SK-MEL-5 (cell line): ENCODE results near the gene C4orf50. TPM values are rescaled to one million over a fixed set of nuclear protein-coding genes. Genes with fewer than 3 reads are reported as not detected.
A peak's percentile ranks its signal among the peaks of the same experiment; 100 is the strongest.

Source experiments
- DNase-seq: peaks from one replicate; pipeline ENCODE4 v3.0.0-alpha.2; 2016; ENCODE audit warnings: low read depth, low spot score
- in situ Hi-C: cut with HindIII; loops from 2 replicates; pipeline ENCODE4 v1.10.0; 2016; ENCODE audit warnings: low sequenced_read_pairs, high pct_unique_total_duplicates, low pct_unique_long_range_greater_than_20kb
- total RNA-seq: library from RNA; depleted of rRNA; stranded (reverse); fragments of >200 nt; shearing (Covaris generic); gene quantifications from 2 replicates; pipeline ENCODE4 v1.2.3, GENCODE V29; 2014

C4orf50 gene
- total RNA-seq, 1 experiment from 2014 or later, result 0.03 TPM

DNA sequence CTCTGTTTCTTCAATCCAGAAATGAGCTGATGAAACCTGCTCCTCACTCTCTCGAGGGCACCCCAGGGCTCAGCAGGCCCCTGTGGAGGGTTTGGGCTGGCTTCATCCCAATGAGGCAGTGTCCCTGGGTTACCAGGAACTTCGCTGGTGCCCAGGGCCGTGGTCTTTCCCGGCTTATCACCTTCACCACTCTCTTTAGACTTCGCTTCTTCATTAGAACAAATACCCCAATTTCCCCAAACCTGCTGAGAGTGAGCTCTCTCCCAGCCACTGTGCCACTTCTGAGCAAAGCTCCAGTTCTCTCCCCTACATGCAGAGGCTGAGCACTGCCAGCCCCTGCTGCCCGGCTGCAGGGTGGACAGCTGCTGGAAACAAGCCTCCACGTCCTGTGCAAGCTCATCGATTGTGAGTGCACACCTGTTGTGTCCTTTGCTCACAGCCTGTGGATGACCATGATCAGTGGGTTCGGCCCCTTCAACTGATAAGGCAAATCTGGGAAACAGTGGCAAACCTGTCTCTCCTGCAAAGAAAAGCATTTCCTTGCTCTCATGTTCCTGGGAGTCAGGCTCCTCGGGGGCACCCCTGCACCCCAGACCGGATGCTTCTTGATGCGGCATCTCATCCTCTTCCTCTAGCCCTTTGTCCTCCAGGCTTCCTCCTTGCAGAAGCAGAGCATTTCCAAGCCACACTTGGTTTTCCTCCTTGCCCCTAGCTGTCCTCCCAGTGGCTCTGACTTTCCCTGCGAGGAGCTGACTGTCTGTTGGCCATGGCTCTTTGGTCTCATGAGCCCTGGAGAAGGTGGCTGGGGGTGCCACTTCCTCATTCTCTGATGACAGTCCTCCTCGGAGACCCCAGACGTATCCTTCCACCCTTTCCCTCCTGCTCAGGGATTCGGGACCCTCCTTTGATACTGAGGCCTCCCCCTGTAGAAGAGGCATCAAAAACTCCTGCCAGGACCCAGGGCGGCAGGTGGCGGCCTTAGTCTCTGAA, 28.7 kb downstream of the C4orf50 start:
- in situ Hi-C loops, result no loop called here
- no peak for DNase-seq

GRCh38 chr4:5988086-5988845, 30.0 kb downstream of the C4orf50 start:
- no peak for DNase-seq
- in situ Hi-C loops, result no loop called here

GRCh38 chr4:5984843-5985242, 33.4 kb downstream of the C4orf50 start:
- in situ Hi-C loops, result no loop called here
- no peak for DNase-seq

- no peak for DNase-seq
- in situ Hi-C loops, result no loop called here
These were observed 35.9 kb downstream of the C4orf50 start for GRCh38 chr4:5982156-5982973.

- DNase-seq, result peak; percentile 49
- in situ Hi-C loops, result no loop called here
These were observed 37.6 kb downstream of the C4orf50 start for GRCh38 chr4:5980436-5981155.

- in situ Hi-C loops, result no loop called here
- peak; percentile 58 for DNase-seq
These were observed 38.2 kb downstream of the C4orf50 start for GRCh38 chr4:5979981-5980380.

- in situ Hi-C loops, result no loop called here
- DNase-seq, result no peak
These were observed 41.3 kb downstream of the C4orf50 start for GRCh38 chr4:5976921-5977320.

- DNase-seq, result peak; percentile 11
These were observed 41.8 kb downstream of the C4orf50 start for GRCh38 chr4:5976431-5976830.

GRCh38 chr4:5974321-5974720, 43.9 kb downstream of the C4orf50 start:
- in situ Hi-C loops, result no loop called here
- no peak for DNase-seq

More at GRCh38 chr4:5976431-5976830, 41.8 kb downstream of the C4orf50 start:
- in situ Hi-C loops, result no loop called here

DNA sequence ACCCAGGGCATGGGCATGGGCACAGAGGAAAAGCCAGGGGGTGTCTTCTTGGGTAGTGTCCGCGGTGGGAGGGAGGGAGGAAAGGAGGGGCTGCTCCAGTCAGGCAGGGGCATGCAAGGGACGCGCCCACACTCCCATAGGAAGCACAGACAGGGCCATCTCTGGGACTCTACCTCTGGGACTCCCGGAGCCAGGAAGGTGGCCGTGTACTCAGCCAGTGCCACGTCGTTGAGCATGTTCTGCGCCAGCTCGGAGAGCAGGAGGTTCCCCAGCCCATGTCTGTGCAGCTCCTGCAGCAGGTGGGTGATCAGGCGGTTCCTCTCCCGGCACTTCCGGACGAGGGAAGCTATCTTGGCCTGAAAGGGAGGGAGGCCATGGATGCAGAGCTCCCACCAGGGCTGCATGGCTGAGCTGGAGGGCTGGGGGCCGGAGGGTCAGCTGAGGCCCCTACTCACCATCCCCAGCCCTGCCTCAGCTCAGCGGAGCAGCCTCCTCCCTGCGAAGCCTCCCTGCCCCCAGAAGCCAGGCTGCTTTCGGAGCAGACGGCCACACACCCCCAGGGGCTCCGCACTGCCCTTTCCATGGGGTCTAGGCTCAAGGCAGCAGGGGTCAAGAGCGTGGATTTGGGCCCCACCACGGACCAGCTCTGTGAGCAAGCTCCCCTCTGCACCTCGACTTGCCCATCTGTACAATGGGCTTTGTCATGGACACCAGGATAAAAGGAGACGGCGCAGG, 44.6 kb downstream of the C4orf50 start:
- no peak for DNase-seq
- in situ Hi-C loops, result no loop called here

DNA sequence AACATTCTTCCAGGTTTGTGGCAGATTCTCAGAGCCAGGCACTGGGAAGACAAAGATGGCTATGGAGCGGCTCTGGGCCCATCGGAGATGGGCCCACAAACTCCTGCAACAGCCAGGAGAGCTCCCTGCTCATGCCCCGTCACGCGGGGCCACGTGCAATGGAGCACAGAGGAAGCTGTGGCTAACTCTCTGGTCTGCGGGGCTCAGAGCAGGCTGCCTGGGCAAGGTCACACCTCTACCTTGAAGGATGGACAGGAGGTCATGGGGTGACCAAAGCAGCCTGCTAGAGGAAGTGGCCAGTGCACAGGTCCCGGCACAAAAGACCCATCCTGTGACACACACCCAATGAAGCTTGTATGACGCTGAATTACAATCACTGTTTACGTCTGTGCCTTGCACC, 45.2 kb downstream of the C4orf50 start:
- no peak for DNase-seq
- in situ Hi-C loops, result no loop called here

- DNase-seq, result no peak
- in situ Hi-C loops, result no loop called here
These were observed 45.7 kb downstream of the C4orf50 start for GRCh38 chr4:5972571-5972970.

GRCh38 chr4:5971078-5971450, 47.2 kb downstream of the C4orf50 start:
- in situ Hi-C loops, result no loop called here
- DNase-seq, result no peak

- in situ Hi-C loops, result no loop called here
- no peak for DNase-seq
These were observed 47.7 kb downstream of the C4orf50 start for GRCh38 chr4:5970381-5971077.

DNA sequence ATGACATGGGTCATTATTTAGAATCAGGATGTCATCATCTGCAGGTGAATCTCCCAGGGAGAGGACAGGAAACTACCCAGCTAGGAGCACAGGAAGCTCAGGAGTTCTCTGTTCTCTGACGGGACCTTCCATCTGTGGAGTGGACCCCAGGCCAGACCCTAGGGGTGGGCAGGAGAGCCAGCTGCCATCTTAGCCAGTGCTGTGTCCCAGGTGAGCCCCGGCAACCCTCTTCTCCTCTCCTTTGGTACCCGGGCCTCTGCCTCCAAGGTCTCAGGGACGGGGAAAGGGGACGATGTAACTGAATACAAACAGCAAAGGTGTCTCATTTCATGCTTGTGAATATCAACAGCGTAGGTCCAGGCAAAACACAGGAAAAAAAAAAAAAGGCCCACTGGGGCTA, 48.5 kb downstream of the C4orf50 start:
- in situ Hi-C loops, result no loop called here

GRCh38 chr4:5969336-5969735, 48.9 kb downstream of the C4orf50 start:
- no peak for DNase-seq
- in situ Hi-C loops, result no loop called here

More for the DNA sequence above, 48.5 kb downstream of the C4orf50 start:
- no peak for DNase-seq
